ENCODE results near the gene PSMB7. TPM values are rescaled to one million over a fixed set of nuclear protein-coding genes. Genes with fewer than 3 reads are reported as not detected.
A peak's percentile ranks its signal among the peaks of the same experiment; 100 is the strongest.

Gene PSMB7
- total and polyA plus RNA-seq, 2 of the 13 experiments (the other 11 are each of a cell fraction or from before 2014, with no cell fraction given), result 259 to 291 TPM

GRCh38 chr9:124390794-124391658, 24.2 kb downstream of the PSMB7 start:
- H3K4me3 ChIP-seq (replicated peaks in 1 of 3; ENCODE audit: insufficient read depth in 1 of 3, low read depth in 2 of 3, low read length in 3 of 3), result peak overlapping the region in 1 of 3 experiments; percentile 32; a peak in 1 of 6 replicates
- FAIRE-seq, result peak; percentile 92
- peak; percentile 70 for DNase-seq (ENCODE audit: low spot score)
- no TSS peak for BruUV-seq (replicated peaks)
- no peak overlapping the region for H3K9ac ChIP-seq (ENCODE audit: insufficient read depth, low read depth, low read length)
- H2AFZ ChIP-seq (ENCODE audit: low read length), result no peak overlapping the region
- peaks cover 72% of the 10 kb centered on the region for H3K4me1 ChIP-seq (ENCODE audit: insufficient read depth, low read length)
- POLR2A ChIA-PET, result interaction anchor here (0.7 to 1.9 kb wide), 5 partner anchors 9 to 132 kb away, joined by 3 to 6 read pairs (median 6); partner anchors contain the start of gene PSMB7
- peak overlapping the region; percentile 35 for H3K27ac ChIP-seq (ENCODE audit: extremely low read length, insufficient read depth, low read length)
- WGBS (ENCODE audit: low lambda C conversion rate), result 6% methylated on average over 8 of the region's 9 CpGs
- CTCF ChIA-PET (ENCODE audit: low intra/inter-chr PET ratio, low total read pairs), result no interaction called here
- peaks cover 86% of the 10 kb centered on the region for H3K79me2 ChIP-seq (ENCODE audit: insufficient read depth, low read length)
- H4K20me1 ChIP-seq (ENCODE audit: insufficient read depth, low read length), result no peaks in the 10 kb centered on the region
- peak overlapping the region; percentile 69 for H3K4me2 ChIP-seq (ENCODE audit: low read depth, low read length)
- ATAC-seq, result peak; percentile 74
- no peaks in the 10 kb centered on the region for H3K27me3 ChIP-seq (ENCODE audit: control insufficient read depth in 1 of 2, insufficient read depth in 2 of 2, low read length in 2 of 2)
- no peaks in the 10 kb centered on the region for H3K9me3 ChIP-seq (ENCODE audit: low read length)
- in situ Hi-C loops (cut with HindIII; ENCODE audit: extremely low pct_ligation_motif_present, low pct_unique_long_range_greater_than_20kb), result no loop called here
- H3K36me3 ChIP-seq (replicated peaks in 1 of 2; ENCODE audit: control insufficient read depth in 1 of 2, insufficient read depth in 2 of 2, low read length in 2 of 2), result peaks cover 4 to 17% of the 10 kb centered on the region in 2 experiments
- intact Hi-C loops (cut with micrococcal nuclease; ENCODE audit: unreplicated experiment), result loop anchor here (5.0 kb wide), 1 partner anchor 259 kb away; no protein-coding TSS in a partner anchor
- TF ChIP-seq, protein P1, sequence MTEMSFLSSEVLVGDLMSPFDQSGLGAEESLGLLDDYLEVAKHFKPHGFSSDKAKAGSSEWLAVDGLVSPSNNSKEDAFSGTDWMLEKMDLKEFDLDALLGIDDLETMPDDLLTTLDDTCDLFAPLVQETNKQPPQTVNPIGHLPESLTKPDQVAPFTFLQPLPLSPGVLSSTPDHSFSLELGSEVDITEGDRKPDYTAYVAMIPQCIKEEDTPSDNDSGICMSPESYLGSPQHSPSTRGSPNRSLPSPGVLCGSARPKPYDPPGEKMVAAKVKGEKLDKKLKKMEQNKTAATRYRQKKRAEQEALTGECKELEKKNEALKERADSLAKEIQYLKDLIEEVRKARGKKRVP (CRISPR knock-in tag; IDR thresholded peaks at IDR 0.05), result no peak
- TF ChIP-seq ZNF296 (CRISPR knock-in tag; conservative IDR thresholded peaks at IDR 0.05) (no peak), ZBED4 (CRISPR knock-in tag; IDR thresholded peaks at IDR 0.05; ENCODE audit: borderline replicate concordance) (no peak), ZNF788 (CRISPR knock-in tag; IDR thresholded peaks at IDR 0.05; ENCODE audit: borderline replicate concordance) (no peak), HNRNPLL (IDR thresholded peaks at IDR 0.05; ENCODE audit: low read depth, low read length, poor library complexity, severe bottlenecking) (no peak)
- TF ChIP-seq, protein P2, sequence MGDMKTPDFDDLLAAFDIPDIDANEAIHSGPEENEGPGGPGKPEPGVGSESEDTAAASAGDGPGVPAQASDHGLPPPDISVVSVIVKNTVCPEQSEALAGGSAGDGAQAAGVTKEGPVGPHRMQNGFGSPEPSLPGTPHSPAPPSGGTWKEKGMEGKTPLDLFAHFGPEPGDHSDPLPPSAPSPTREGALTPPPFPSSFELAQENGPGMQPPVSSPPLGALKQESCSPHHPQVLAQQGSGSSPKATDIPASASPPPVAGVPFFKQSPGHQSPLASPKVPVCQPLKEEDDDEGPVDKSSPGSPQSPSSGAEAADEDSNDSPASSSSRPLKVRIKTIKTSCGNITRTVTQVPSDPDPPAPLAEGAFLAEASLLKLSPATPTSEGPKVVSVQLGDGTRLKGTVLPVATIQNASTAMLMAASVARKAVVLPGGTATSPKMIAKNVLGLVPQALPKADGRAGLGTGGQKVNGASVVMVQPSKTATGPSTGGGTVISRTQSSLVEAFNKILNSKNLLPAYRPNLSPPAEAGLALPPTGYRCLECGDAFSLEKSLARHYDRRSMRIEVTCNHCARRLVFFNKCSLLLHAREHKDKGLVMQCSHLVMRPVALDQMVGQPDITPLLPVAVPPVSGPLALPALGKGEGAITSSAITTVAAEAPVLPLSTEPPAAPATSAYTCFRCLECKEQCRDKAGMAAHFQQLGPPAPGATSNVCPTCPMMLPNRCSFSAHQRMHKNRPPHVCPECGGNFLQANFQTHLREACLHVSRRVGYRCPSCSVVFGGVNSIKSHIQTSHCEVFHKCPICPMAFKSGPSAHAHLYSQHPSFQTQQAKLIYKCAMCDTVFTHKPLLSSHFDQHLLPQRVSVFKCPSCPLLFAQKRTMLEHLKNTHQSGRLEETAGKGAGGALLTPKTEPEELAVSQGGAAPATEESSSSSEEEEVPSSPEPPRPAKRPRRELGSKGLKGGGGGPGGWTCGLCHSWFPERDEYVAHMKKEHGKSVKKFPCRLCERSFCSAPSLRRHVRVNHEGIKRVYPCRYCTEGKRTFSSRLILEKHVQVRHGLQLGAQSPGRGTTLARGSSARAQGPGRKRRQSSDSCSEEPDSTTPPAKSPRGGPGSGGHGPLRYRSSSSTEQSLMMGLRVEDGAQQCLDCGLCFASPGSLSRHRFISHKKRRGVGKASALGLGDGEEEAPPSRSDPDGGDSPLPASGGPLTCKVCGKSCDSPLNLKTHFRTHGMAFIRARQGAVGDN (CRISPR knock-in tag; IDR thresholded peaks at IDR 0.05), result no peak
